Loucy (cell line): ENCODE measurements around the gene PRSS12.
A peak's percentile ranks its signal among the peaks of the same experiment; 100 is the strongest.
"Not testable (repeated sequence)": the region's sequence is repeated elsewhere in the genome, so short reads cannot be mapped to it uniquely, and the experiment has no call there.

ENCODE experiments used
- H2AFZ ChIP-seq: fragments of 200-600 bp; sonication (generic); 2 replicates; pipeline ENCODE4 v1.6.0; 2016; ENCODE audit warnings: antibody characterized with exemption, mild to moderate bottlenecking, low read length, moderate library complexity
- H3F3A ChIP-seq: fragments of 200-600 bp; 2 replicates; pipeline ENCODE4 v1.6.0; 2016; ENCODE audit warnings: antibody characterized with exemption, low read depth, mild to moderate bottlenecking
- H3K27me3 ChIP-seq: fragments of 200-600 bp; sonication (generic); 2 replicates; pipeline ENCODE4 v1.6.1; 2014; ENCODE audit warnings: low read length, mild to moderate bottlenecking; ENCODE audit not compliant: insufficient read depth, poor library complexity, severe bottlenecking
- H3K36me3 ChIP-seq: fragments of 200-600 bp; sonication (generic); 2 replicates; pipeline ENCODE4 v1.6.1; 2016; ENCODE audit warnings: low read length; ENCODE audit not compliant: insufficient read depth
- H3K4me1 ChIP-seq: fragments of 200-600 bp; sonication (generic); 2 replicates; pipeline ENCODE4 v1.5.1; 2014; ENCODE audit warnings: low read length, mild to moderate bottlenecking; ENCODE audit not compliant: insufficient read depth, poor library complexity, severe bottlenecking
- H3K4me2 ChIP-seq: fragments of 200-600 bp; sonication (generic); 2 replicates; pipeline ENCODE4 v1.6.0; 2014; ENCODE audit warnings: antibody characterized with exemption, low read length, low read depth, mild to moderate bottlenecking; ENCODE audit not compliant: poor library complexity, severe bottlenecking
- H3K4me3 ChIP-seq: fragments of 200-600 bp; sonication (generic); 2 replicates; pipeline ENCODE4 v1.5.1; 2014; ENCODE audit warnings: low read length, mild to moderate bottlenecking, mixed read lengths; ENCODE audit not compliant: poor library complexity, severe bottlenecking
- H3K79me2 ChIP-seq: fragments of 200-600 bp; sonication (generic); 2 replicates; pipeline ENCODE4 v1.6.1; 2014; ENCODE audit warnings: low read length; ENCODE audit not compliant: insufficient read depth
- H3K9ac ChIP-seq: fragments of 200-600 bp; sonication (generic); 2 replicates; pipeline ENCODE4 v1.6.0; 2014; ENCODE audit warnings: mild to moderate bottlenecking, low read depth, low read length, moderate library complexity; ENCODE audit not compliant: poor library complexity, severe bottlenecking
- H3K9me2 ChIP-seq: fragments of 200-600 bp; sonication (generic); replicated peaks from 2 replicates; pipeline ENCODE4 v1.6.1; 2016; ENCODE audit warnings: low read depth, low read length, mixed read lengths
- H3K9me3 ChIP-seq: fragments of 200-600 bp; sonication (generic); 2 replicates; pipeline ENCODE4 v1.6.1; 2014; ENCODE audit warnings: mild to moderate bottlenecking, antibody characterized with exemption, low read length, low read depth; ENCODE audit not compliant: insufficient read depth
- H4K20me1 ChIP-seq: fragments of 200-600 bp; sonication (generic); 2 replicates; pipeline ENCODE4 v1.6.0; 2014; ENCODE audit warnings: antibody characterized with exemption, low read length, mild to moderate bottlenecking; ENCODE audit not compliant: insufficient read depth, poor library complexity, severe bottlenecking
- EZH2phosphoT487 ChIP-seq: fragments of 200-600 bp; IDR thresholded peaks from 2 replicates; pipeline ENCODE4 v1.6.1; 2018; ENCODE audit warnings: antibody characterized with exemption, mild to moderate bottlenecking, moderate library complexity, borderline replicate concordance
- TF ChIP-seq, protein P1 (sequence below): fragments of 200-600 bp; sonication (generic); conservative IDR thresholded peaks from 2 replicates; pipeline ENCODE4 v1.5.1; 2014; ENCODE audit warnings: mild to moderate bottlenecking, antibody characterized with exemption, low read length

PRSS12 gene

DNA sequence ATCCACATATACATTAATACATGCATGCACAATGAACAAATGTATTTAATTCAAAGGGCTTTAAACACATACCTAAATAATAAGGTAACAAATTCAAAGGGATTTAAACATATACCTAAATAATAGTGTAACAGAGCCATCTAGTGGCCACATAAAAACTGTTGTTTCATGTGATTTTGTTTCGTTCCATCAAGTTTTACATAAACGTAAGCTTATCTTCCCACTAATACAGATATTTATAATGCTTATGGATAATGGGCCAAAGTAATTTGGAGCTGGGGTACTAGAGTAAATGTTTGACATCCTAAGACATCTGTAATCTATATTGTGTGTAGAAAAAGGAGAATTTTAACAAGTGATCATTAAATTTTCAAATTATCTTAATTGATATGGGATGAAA is 82.3 kb downstream of the PRSS12 start:
- Histone ChIP-seq H3F3A (no peaks in the 10 kb centered on the region), H3K9me3 (no peaks in the 10 kb centered on the region), H3K4me2 (no peak overlapping the region), H3K36me3 (no peaks in the 10 kb centered on the region), H3K4me1 (peaks cover 5% of the 10 kb centered on the region), H3K27me3 (no peaks in the 10 kb centered on the region), H4K20me1 (no peaks in the 10 kb centered on the region), H3K4me3 (no peak overlapping the region), H3K9ac (no peak overlapping the region), H3K9me2 (no peaks in the 10 kb centered on the region), H2AFZ (no peak overlapping the region), H3K79me2 (no peaks in the 10 kb centered on the region)
- no peak for TF ChIP-seq EZH2phosphoT487
- TF ChIP-seq, protein P1, sequence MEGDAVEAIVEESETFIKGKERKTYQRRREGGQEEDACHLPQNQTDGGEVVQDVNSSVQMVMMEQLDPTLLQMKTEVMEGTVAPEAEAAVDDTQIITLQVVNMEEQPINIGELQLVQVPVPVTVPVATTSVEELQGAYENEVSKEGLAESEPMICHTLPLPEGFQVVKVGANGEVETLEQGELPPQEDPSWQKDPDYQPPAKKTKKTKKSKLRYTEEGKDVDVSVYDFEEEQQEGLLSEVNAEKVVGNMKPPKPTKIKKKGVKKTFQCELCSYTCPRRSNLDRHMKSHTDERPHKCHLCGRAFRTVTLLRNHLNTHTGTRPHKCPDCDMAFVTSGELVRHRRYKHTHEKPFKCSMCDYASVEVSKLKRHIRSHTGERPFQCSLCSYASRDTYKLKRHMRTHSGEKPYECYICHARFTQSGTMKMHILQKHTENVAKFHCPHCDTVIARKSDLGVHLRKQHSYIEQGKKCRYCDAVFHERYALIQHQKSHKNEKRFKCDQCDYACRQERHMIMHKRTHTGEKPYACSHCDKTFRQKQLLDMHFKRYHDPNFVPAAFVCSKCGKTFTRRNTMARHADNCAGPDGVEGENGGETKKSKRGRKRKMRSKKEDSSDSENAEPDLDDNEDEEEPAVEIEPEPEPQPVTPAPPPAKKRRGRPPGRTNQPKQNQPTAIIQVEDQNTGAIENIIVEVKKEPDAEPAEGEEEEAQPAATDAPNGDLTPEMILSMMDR: peak; percentile 81

DNA sequence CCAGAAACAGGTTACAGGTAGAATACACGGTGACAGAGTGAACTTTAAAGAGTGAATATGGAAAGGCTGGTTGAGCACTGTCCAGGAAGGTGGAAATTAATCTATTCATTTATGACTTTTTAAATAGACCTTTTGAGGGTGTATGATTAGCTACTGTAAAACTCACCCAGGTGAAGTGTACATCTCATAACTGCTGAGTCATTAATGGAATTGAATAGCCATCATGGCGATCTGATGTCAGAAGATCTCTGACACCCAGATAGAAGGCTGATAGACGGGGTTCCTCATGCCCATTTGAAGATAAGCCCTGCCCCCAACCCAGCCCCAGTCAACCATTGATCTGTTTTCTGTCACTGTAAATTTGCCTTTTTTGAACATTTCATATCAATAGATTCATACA is 84.0 kb downstream of the PRSS12 start:
- Histone ChIP-seq H3K4me2 (no peak overlapping the region), H2AFZ (no peak overlapping the region), H3K9me2 (no peaks in the 10 kb centered on the region), H3K4me3 (no peak overlapping the region), H4K20me1 (no peaks in the 10 kb centered on the region), H3K9ac (no peak overlapping the region), H3K36me3 (no peaks in the 10 kb centered on the region), H3K4me1 (peaks cover 4% of the 10 kb centered on the region), H3K27me3 (no peaks in the 10 kb centered on the region), H3F3A (no peaks in the 10 kb centered on the region), H3K79me2 (no peaks in the 10 kb centered on the region), H3K9me3 (no peaks in the 10 kb centered on the region)
- TF ChIP-seq, protein P1: no peak
- no peak for TF ChIP-seq EZH2phosphoT487

DNA sequence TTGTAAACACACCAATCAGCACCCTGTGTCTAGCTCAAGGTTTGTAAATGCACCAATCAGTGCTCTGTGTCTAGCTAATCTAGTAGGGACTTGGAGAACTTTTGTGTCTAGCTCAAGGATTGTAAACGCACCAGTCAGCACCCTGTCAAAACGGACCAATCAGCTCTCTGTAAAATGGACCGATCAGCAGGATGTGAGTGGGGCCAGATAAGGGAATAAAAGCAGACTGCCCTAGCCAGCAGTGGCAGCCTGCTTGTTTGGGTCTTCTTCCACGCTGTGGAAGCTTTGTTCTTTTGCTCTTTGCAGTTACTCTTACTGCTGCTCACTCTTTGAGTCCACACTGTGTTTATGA is 86.7 kb downstream of the PRSS12 start:
- H3K79me2 ChIP-seq, H3K4me2 ChIP-seq, H2AFZ ChIP-seq, H3K9me2 ChIP-seq, H3K4me3 ChIP-seq, H4K20me1 ChIP-seq, H3K9ac ChIP-seq, H3F3A ChIP-seq, H3K9me3 ChIP-seq, H3K27me3 ChIP-seq, H3K36me3 ChIP-seq, H3K4me1 ChIP-seq: not testable (repeated sequence)

DNA sequence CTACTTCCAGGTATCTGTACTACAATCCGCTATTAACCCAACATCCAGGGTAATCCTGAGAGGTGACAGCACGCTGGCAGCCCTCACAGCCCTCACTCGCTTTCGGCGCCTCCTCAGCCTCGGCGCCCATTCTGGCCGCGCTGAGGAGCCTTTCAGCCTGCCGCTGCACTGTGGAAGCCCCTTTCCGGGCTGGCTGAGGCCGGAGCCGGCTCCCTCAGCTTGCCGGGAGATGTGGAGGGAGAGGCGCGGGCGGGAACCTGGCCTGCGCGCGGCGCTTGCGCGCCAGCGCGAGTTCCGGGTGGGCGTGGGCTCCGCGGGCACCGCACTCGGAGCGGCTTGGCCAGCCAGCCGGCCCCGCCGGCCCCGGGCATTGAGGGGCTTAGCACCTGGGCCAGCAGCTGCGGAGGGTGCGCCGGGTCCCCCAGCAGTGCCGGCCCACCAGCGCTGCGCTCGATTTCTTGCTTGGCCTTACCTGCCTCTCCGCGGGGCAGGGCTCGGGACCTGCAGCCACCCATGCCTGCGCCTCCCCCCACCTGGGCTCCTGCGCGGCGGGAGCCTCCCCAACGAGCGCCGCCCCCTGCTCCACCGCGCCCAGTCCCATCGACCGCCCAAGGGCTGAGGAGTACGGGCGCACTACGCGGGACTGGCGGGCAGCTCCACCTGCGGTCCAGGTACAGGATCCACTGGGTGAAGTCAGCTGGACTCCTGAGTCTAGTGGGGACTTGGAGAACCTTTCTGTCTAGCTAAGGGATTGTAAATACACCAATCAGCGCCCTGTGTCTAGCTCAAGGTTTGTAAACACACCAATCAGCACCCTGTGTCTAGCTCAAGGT is 87.3 kb downstream of the PRSS12 start:
- H3F3A ChIP-seq: no peaks in the 10 kb centered on the region
- H3K27me3 ChIP-seq: no peaks in the 10 kb centered on the region
- no peaks in the 10 kb centered on the region for H3K9me2 ChIP-seq
- H3K4me2 ChIP-seq: no peak overlapping the region
- H3K9me3 ChIP-seq: no peaks in the 10 kb centered on the region
- no peaks in the 10 kb centered on the region for H3K36me3 ChIP-seq
- H4K20me1 ChIP-seq: no peaks in the 10 kb centered on the region
- no peaks in the 10 kb centered on the region for H3K79me2 ChIP-seq
- no peak for TF ChIP-seq EZH2phosphoT487
- TF ChIP-seq, protein P1: no peak
- no peak overlapping the region for H3K9ac ChIP-seq
- H3K4me1 ChIP-seq: no peaks in the 10 kb centered on the region
- no peak overlapping the region for H3K4me3 ChIP-seq
- no peak overlapping the region for H2AFZ ChIP-seq
